ENCODE data around the gene SOX2.

GRCh38 chr3:181735911-181736310, 24.2 kb downstream of the SOX2 start:
- TF ChIP-seq EZH2phosphoT487 (IDR thresholded peaks at IDR 0.05; ENCODE audit: low read depth) = no peak
- TF ChIP-seq, protein P1, sequence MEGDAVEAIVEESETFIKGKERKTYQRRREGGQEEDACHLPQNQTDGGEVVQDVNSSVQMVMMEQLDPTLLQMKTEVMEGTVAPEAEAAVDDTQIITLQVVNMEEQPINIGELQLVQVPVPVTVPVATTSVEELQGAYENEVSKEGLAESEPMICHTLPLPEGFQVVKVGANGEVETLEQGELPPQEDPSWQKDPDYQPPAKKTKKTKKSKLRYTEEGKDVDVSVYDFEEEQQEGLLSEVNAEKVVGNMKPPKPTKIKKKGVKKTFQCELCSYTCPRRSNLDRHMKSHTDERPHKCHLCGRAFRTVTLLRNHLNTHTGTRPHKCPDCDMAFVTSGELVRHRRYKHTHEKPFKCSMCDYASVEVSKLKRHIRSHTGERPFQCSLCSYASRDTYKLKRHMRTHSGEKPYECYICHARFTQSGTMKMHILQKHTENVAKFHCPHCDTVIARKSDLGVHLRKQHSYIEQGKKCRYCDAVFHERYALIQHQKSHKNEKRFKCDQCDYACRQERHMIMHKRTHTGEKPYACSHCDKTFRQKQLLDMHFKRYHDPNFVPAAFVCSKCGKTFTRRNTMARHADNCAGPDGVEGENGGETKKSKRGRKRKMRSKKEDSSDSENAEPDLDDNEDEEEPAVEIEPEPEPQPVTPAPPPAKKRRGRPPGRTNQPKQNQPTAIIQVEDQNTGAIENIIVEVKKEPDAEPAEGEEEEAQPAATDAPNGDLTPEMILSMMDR (IDR thresholded peaks at IDR 0.05; ENCODE audit: low read depth, low read length) = no peak

Measured in OCI-LY3 (cell line).